ENCODE results near the gene CCDC169. TPM values are rescaled to one million over a fixed set of nuclear protein-coding genes. Genes with fewer than 3 reads are reported as not detected.

The CCDC169 gene
- total RNA-seq, 1 experiment from 2014 or later = not detected

DNA sequence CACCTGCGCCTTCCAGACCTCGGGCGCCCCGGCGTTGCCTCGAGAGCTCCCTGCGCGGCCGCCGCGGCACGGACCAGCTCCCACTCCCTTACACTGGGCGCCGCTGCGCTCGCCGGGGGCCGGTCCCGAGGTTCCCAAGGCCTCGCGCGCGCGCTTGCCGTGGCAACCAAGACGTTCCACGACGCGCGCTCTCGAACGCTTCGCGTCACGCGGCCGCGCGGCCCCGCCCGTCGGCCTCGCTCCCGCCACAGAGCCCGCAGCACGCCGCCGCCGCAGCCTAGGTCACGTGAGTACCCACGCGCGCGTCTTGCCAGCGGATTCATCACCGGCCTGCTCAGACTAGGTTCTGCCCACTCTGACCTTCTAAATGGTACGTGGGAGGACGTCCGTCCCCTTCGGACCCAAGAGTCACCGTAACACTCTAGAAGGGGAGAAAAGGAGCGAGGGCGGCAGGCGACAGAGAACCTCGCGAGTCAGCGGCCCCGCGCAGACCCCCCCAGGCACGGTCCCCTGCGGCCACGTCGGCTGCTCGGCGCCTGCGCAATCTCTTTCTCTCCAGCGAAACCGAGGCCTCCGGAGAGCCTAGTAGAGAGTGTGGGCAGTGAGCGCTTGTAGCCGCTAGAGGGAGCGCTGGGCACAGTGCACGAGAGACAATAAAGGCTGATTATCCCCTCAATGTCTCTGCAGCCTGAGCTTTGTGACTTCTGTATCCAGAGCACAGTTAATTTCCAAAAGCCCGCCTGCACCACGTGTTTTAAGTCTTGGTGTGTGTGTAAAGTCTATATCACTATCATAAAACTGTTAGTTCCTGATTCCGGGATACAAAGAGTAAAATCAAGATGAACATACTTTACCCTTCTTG, 48.8 kb upstream of the CCDC169 start, which contains the start of gene SPART:
SPART (minus strand) TSS at position 173 of the 862 bp plus-strand sequence. CDS start 10,564 bp downstream, outside the sequence.
- H3K9me3 ChIP-seq (ENCODE audit: control insufficient read depth in 1 of 2, insufficient read depth in 1 of 2, low read depth in 1 of 2, low read length in 2 of 2) = peaks cover 0 to 24% of the 10 kb centered on the region in 2 experiments; a peak in 2 of 4 replicates
- no peak within 1 kb of the TSS for H3K4me2 ChIP-seq (ENCODE audit: low read length)
- H2AFZ ChIP-seq (ENCODE audit: low read depth, low read length, poor library complexity, severe bottlenecking) = no peak within 1 kb of the TSS
- H3K27ac ChIP-seq (ENCODE audit: low read depth, low read length) = no peak within 1 kb of the TSS
- no peaks in the 10 kb centered on the region for H3K4me1 ChIP-seq (ENCODE audit: control insufficient read depth in 1 of 2, insufficient read depth in 2 of 2, low read length in 2 of 2)
- BruUV-seq (replicated peaks) = no TSS peak
- no peak within 1 kb of the TSS for H3K9ac ChIP-seq (ENCODE audit: low read length)
- no peak for TF ChIP-seq YY1 (IDR thresholded peaks at IDR 0.05; ENCODE audit: extremely low read depth, insufficient replicate concordance, low read depth, low read length)
- no peak for TF ChIP-seq ZFX (IDR thresholded peaks at IDR 0.05)
- peak in 2 of 3 experiments; percentile 35 to 38; a peak in 3 of 6 replicates for TF ChIP-seq CTCF (IDR thresholded peaks at IDR 0.05 in 2 of 3, conservative IDR thresholded peaks at IDR 0.05 in 1 of 3; ENCODE audit: borderline replicate concordance in 1 of 3, insufficient read depth in 1 of 3, low read depth in 2 of 3, low read length in 2 of 3)
- ChIA-PET CTCF (interaction anchor here (1.0 kb wide), 1 partner anchor 390 kb away, joined by 3 read pairs; no protein-coding TSS in a partner anchor), RAD21 (ENCODE audit: low non-redundant PET in 1 of 2, low total read pairs in 2 of 2, uncharacterized antibody in 2 of 2, unreplicated experiment in 2 of 2) (no interaction called here), POLR2A (no interaction called here)
- no peaks in the 10 kb centered on the region for H4K20me1 ChIP-seq (ENCODE audit: insufficient read depth)
- H3K36me3 ChIP-seq (ENCODE audit: control insufficient read depth in 1 of 2, insufficient read depth in 2 of 2, low read length in 2 of 2) = no peaks in the 10 kb centered on the region
- H3K79me2 ChIP-seq (ENCODE audit: insufficient read depth, low read length) = no peaks in the 10 kb centered on the region
- no peaks in the 10 kb centered on the region for H3K9me2 ChIP-seq (ENCODE audit: insufficient read depth)
- H3K27me3 ChIP-seq (ENCODE audit: insufficient read depth, low read length) = no peaks in the 10 kb centered on the region
- no peak within 1 kb of the TSS for H3K4me3 ChIP-seq (replicated peaks in 1 of 2; ENCODE audit: low read depth in 1 of 2, low read length in 2 of 2)
- ATAC-seq (no peak), DNase-seq (ENCODE audit: low read depth, low spot score) (no peak)
- intact Hi-C loops (cut with micrococcal nuclease) = no loop called here
